A673 (cell line): ENCODE data around the gene PRG2.

Source experiments
- CTCF ChIP-seq: fragments of 300-800, 200-600 bp; sonication (generic); conservative IDR thresholded peaks from 2 replicates; pipeline ENCODE4 v1.5.1; 2017; ENCODE audit warnings: low read depth, mild to moderate bottlenecking, antibody characterized with exemption, low read length, moderate library complexity, mixed read lengths
- EZH2 ChIP-seq: fragments of 200-600 bp; sonication (generic); IDR thresholded peaks from 2 replicates; pipeline ENCODE4 v1.6.1; 2017; ENCODE audit warnings: borderline replicate concordance, low read depth, mild to moderate bottlenecking, mixed read lengths, antibody characterized with exemption, low read length; ENCODE audit not compliant: poor library complexity, severe bottlenecking

- TF ChIP-seq CTCF, result no peak
- TF ChIP-seq EZH2, result no peak
Observed at GRCh38 chr11:57432714-57433163, 42.3 kb upstream of the PRG2 start.
